Neural cell (in vitro differentiated cells): ENCODE data around the gene NSUN4. TPM values are rescaled to one million over a fixed set of nuclear protein-coding genes. Genes with fewer than 3 reads are reported as not detected.
A peak's percentile ranks its signal among the peaks of the same experiment; 100 is the strongest.

ENCODE experiments used
- H2AFZ ChIP-seq: fragments of 200-600, 300-800 bp; sonication (generic), shearing (Covaris generic); 2 replicates; pipeline ENCODE4 v1.6.0; 2014; ENCODE audit warnings: low read depth, mild to moderate bottlenecking, antibody characterized with exemption, low read length, moderate library complexity
- H3F3A ChIP-seq: fragments of 200-600 bp; shearing (Covaris generic); 2 replicates; pipeline ENCODE4 v1.6.1; 2016; ENCODE audit warnings: mild to moderate bottlenecking, moderate library complexity, mixed read lengths, antibody characterized with exemption, low read length; ENCODE audit not compliant: insufficient read depth, poor library complexity, severe bottlenecking
- H3K27ac ChIP-seq: fragments of 200-600, 300-800 bp; sonication (generic), shearing (Covaris generic); 2 replicates; pipeline ENCODE4 v1.5.1; 2014; ENCODE audit warnings: mild to moderate bottlenecking, low read length, moderate library complexity
- H3K27me3 ChIP-seq: fragments of 300-800, 200-600 bp; sonication (generic), shearing (Covaris generic); 2 replicates; pipeline ENCODE4 v1.6.0; 2014; ENCODE audit warnings: mild to moderate bottlenecking, low read depth, low read length, moderate library complexity; ENCODE audit not compliant: insufficient read depth
- H3K36me3 ChIP-seq: fragments of 300-800, 200-600 bp; sonication (generic), shearing (Covaris generic); 2 replicates; pipeline ENCODE4 v1.5.1; 2014; ENCODE audit warnings: mild to moderate bottlenecking, antibody characterized with exemption, low read length, moderate library complexity; ENCODE audit not compliant: insufficient read depth
- H3K4me2 ChIP-seq: fragments of 300-800, 200-600 bp; sonication (generic), shearing (Covaris generic); 2 replicates; pipeline ENCODE4 v1.6.0; 2014; ENCODE audit warnings: mild to moderate bottlenecking, low read length
- H3K4me3 ChIP-seq: fragments of 300-800, 200-600 bp; sonication (generic), shearing (Covaris generic); 2 replicates; pipeline ENCODE4 v1.5.1; 2014; ENCODE audit warnings: mild to moderate bottlenecking, low read length, moderate library complexity
- H3K79me2 ChIP-seq: fragments of 200-600 bp; shearing (Covaris generic); replicated peaks from 2 replicates; pipeline ENCODE4 v1.6.0; 2014; ENCODE audit warnings: mild to moderate bottlenecking, low read length, moderate library complexity; ENCODE audit not compliant: insufficient read depth
- H3K9ac ChIP-seq: fragments of 300-800, 200-600 bp; sonication (generic), shearing (Covaris generic); 2 replicates; pipeline ENCODE4 v1.6.1; 2016; ENCODE audit warnings: mild to moderate bottlenecking, low read length, mixed read lengths
- H3K9me2 ChIP-seq: fragments of 200-600 bp; shearing (Covaris generic); 2 replicates; pipeline ENCODE4 v1.6.1; 2016; ENCODE audit warnings: mild to moderate bottlenecking, low read length, mixed read lengths; ENCODE audit not compliant: insufficient read depth
- H3K9me3 ChIP-seq: fragments of 200-600, 300-800 bp; sonication (generic), shearing (Covaris generic); 2 replicates; pipeline ENCODE4 v1.6.1; 2016; ENCODE audit warnings: mild to moderate bottlenecking, mixed run types, low read length, moderate library complexity, mixed read lengths
- H4K20me1 ChIP-seq: fragments of 200-600 bp; shearing (Covaris generic); 2 replicates; pipeline ENCODE4 v1.6.1; 2016; ENCODE audit warnings: mild to moderate bottlenecking, mixed run types; ENCODE audit not compliant: insufficient read depth
- EP300 ChIP-seq: fragments of 450-650 bp; conservative IDR thresholded peaks from 2 replicates; pipeline ENCODE4 v1.6.1; 2014; ENCODE audit warnings: antibody characterized with exemption, mild to moderate bottlenecking, moderate library complexity; ENCODE audit not compliant: poor library complexity, severe bottlenecking
- EZH2 ChIP-seq: fragments of 200-600, 300-800 bp; shearing (Covaris generic), sonication (generic); IDR thresholded peaks from 2 replicates; pipeline ENCODE4 v1.6.1; 2014; ENCODE audit warnings: antibody characterized with exemption, low read length, borderline replicate concordance, mild to moderate bottlenecking; ENCODE audit not compliant: insufficient read depth, poor library complexity, severe bottlenecking
- MXI1 ChIP-seq: fragments of 450-650 bp; conservative IDR thresholded peaks from 2 replicates; pipeline ENCODE4 v1.6.1; 2014; ENCODE audit warnings: antibody characterized with exemption, mild to moderate bottlenecking; ENCODE audit not compliant: poor library complexity, severe bottlenecking
- POLR2AphosphoS5 ChIP-seq: IDR thresholded peaks from 2 replicates; pipeline ENCODE4 v1.6.1; 2012
- RAD21 ChIP-seq: fragments of 450-650 bp; conservative IDR thresholded peaks from 2 replicates; pipeline ENCODE4 v1.6.1; 2014; ENCODE audit warnings: antibody characterized with exemption, mild to moderate bottlenecking, moderate library complexity
- SMC3 ChIP-seq: fragments of 450-650 bp; conservative IDR thresholded peaks from 2 replicates; pipeline ENCODE4 v1.6.1; 2014; ENCODE audit warnings: antibody characterized with exemption, mild to moderate bottlenecking, moderate library complexity; ENCODE audit not compliant: poor library complexity
- TAF1 ChIP-seq: IDR thresholded peaks from 2 replicates; pipeline ENCODE4 v1.6.1; 2012; ENCODE audit warnings: low read depth
- polyA plus RNA-seq: library from polyadenylated mRNA; depleted of rRNA; stranded (reverse); fragments of >200 nt; gene quantifications from 2 replicates; pipeline ENCODE4 v1.2.3, GENCODE V29; 2014
- TF ChIP-seq, protein P1 (sequence below): fragments of 450-650 bp; IDR thresholded peaks from 2 replicates; pipeline ENCODE4 v1.5.1; 2014; ENCODE audit warnings: antibody characterized with exemption, mild to moderate bottlenecking, moderate library complexity; ENCODE audit not compliant: poor library complexity, severe bottlenecking
- TF ChIP-seq, protein P2 (sequence below): IDR thresholded peaks from 2 replicates; pipeline ENCODE4 v1.6.1; 2012; ENCODE audit warnings: borderline replicate concordance

NSUN4 gene
- polyA plus RNA-seq, 1 donor from 2014 or later, result 8.7 TPM

DNA sequence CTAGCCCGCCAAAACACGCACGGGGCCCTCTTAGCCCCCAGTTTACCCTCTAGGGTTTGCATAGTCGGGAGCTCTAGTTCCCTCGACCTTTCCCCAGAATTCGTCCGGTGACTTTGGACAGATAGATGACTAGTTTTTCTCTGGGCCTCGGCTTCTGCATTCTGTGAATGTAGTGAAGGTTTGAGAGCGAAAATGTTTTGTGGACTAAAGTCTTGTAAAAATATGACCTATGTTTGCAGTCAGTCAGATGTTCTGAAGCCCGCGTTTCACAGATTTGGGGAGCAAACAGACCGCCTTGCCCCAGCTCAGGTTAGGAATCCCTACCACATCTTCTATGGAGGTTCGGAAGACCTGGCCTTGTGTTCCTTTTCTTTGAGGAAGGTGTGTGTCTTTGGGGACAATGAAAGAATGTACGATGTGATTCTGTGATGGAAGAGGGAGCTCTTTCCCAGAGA is 36.7 kb upstream of the NSUN4 start:
- H3K27me3 ChIP-seq, result no peaks in the 10 kb centered on the region
- peak overlapping the region; percentile 30 for H2AFZ ChIP-seq
- H3K9me3 ChIP-seq, result no peaks in the 10 kb centered on the region
- no peaks in the 10 kb centered on the region for H3K36me3 ChIP-seq
- H3K9me2 ChIP-seq, result no peaks in the 10 kb centered on the region
- H3K9ac ChIP-seq, result peak overlapping the region; percentile 99
- TF ChIP-seq RAD21 (no peak), EZH2 (no peak), SMC3 (peak; percentile 12), TAF1 (no peak), MXI1 (no peak)
- TF ChIP-seq, protein P1, sequence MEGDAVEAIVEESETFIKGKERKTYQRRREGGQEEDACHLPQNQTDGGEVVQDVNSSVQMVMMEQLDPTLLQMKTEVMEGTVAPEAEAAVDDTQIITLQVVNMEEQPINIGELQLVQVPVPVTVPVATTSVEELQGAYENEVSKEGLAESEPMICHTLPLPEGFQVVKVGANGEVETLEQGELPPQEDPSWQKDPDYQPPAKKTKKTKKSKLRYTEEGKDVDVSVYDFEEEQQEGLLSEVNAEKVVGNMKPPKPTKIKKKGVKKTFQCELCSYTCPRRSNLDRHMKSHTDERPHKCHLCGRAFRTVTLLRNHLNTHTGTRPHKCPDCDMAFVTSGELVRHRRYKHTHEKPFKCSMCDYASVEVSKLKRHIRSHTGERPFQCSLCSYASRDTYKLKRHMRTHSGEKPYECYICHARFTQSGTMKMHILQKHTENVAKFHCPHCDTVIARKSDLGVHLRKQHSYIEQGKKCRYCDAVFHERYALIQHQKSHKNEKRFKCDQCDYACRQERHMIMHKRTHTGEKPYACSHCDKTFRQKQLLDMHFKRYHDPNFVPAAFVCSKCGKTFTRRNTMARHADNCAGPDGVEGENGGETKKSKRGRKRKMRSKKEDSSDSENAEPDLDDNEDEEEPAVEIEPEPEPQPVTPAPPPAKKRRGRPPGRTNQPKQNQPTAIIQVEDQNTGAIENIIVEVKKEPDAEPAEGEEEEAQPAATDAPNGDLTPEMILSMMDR, result no peak
- H3K27ac ChIP-seq, result peak overlapping the region; percentile 93
- no peaks in the 10 kb centered on the region for H4K20me1 ChIP-seq
- peak overlapping the region; percentile 99 for H3K4me3 ChIP-seq
- no peaks in the 10 kb centered on the region for H3F3A ChIP-seq
- peak overlapping the region; percentile 51 for H3K4me2 ChIP-seq
- peaks cover 77% of the 10 kb centered on the region for H3K79me2 ChIP-seq

DNA sequence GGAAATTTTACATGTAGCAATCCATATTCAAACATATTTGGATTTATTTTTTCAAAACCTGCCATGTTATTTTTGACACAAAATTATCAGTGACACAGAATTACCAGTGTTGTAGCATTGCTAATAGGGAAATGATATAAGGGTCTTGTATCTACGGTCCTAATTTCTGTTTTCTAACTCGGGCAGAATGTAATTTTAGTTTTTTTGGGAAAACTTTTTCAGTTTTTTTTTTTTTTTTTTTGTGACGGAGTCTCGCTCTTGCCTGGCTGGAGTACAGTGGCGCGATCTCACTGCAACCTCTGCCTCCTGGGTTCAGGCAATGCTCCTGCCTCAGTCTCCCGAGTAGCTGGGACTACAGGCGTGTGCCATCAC is 34.5 kb upstream of the NSUN4 start:
- Histone ChIP-seq H3K4me3 (no peak overlapping the region), H3K79me2 (peaks cover 54% of the 10 kb centered on the region), H3F3A (no peaks in the 10 kb centered on the region), H3K9ac (no peak overlapping the region), H4K20me1 (no peaks in the 10 kb centered on the region), H3K27ac (no peak overlapping the region), H3K27me3 (no peaks in the 10 kb centered on the region), H2AFZ (no peak overlapping the region), H3K36me3 (no peaks in the 10 kb centered on the region), H3K9me2 (no peaks in the 10 kb centered on the region), H3K9me3 (no peaks in the 10 kb centered on the region), H3K4me2 (no peak overlapping the region)
- TF ChIP-seq TAF1 (no peak), RAD21 (no peak), EZH2 (no peak), MXI1 (no peak), SMC3 (no peak), POLR2AphosphoS5 (no peak), EP300 (no peak)
- TF ChIP-seq, protein P2, sequence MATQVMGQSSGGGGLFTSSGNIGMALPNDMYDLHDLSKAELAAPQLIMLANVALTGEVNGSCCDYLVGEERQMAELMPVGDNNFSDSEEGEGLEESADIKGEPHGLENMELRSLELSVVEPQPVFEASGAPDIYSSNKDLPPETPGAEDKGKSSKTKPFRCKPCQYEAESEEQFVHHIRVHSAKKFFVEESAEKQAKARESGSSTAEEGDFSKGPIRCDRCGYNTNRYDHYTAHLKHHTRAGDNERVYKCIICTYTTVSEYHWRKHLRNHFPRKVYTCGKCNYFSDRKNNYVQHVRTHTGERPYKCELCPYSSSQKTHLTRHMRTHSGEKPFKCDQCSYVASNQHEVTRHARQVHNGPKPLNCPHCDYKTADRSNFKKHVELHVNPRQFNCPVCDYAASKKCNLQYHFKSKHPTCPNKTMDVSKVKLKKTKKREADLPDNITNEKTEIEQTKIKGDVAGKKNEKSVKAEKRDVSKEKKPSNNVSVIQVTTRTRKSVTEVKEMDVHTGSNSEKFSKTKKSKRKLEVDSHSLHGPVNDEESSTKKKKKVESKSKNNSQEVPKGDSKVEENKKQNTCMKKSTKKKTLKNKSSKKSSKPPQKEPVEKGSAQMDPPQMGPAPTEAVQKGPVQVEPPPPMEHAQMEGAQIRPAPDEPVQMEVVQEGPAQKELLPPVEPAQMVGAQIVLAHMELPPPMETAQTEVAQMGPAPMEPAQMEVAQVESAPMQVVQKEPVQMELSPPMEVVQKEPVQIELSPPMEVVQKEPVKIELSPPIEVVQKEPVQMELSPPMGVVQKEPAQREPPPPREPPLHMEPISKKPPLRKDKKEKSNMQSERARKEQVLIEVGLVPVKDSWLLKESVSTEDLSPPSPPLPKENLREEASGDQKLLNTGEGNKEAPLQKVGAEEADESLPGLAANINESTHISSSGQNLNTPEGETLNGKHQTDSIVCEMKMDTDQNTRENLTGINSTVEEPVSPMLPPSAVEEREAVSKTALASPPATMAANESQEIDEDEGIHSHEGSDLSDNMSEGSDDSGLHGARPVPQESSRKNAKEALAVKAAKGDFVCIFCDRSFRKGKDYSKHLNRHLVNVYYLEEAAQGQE, result no peak
- TF ChIP-seq, protein P1, result no peak
